Measurements from ENCODE around the gene ADGRB2. TPM values are rescaled to one million over a fixed set of nuclear protein-coding genes. Genes with fewer than 3 reads are reported as not detected.

Gene ADGRB2
- total and polyA plus RNA-seq, 2 of the 4 experiments (the other 2 are of a cell fraction) = 2.2 to 11.9 TPM

- Histone ChIP-seq H2BK20ac (ENCODE audit: low read depth, low read length) (no peak overlapping the region), H3K79me1 (ENCODE audit: low read depth in 1 of 2, low read length in 2 of 2) (no peaks in the 10 kb centered on the region), H2BK15ac (ENCODE audit: low read depth, low read length) (no peak overlapping the region), H3K23ac (ENCODE audit: low read depth, low read length) (no peak overlapping the region), H2BK5ac (ENCODE audit: low read depth, low read length, poor library complexity, severe bottlenecking) (no peak overlapping the region), H3K4me1 (ENCODE audit: control insufficient read depth, insufficient read depth, low read length) (no peaks in the 10 kb centered on the region), H4K8ac (ENCODE audit: low read depth in 2 of 2, low read length in 2 of 2) (no peak overlapping the region), H3K9me3 (ENCODE audit: control insufficient read depth, insufficient read depth, low read length) (no peaks in the 10 kb centered on the region), H4K20me1 (ENCODE audit: insufficient read depth, low read length) (no peaks in the 10 kb centered on the region; the same call in 1 of the 2 replicates), H3K36me3 (ENCODE audit: control insufficient read depth, insufficient read depth, low read length) (peaks cover 6% of the 10 kb centered on the region; the same call in 1 of the 2 replicates), H3K9me1 (ENCODE audit: insufficient read depth, low read length) (no peaks in the 10 kb centered on the region; the same call in 1 of the 2 replicates), H3K4me2 (ENCODE audit: low read depth, low read length) (no peak overlapping the region), H3K18ac (ENCODE audit: low read depth, low read length) (no peak overlapping the region), H3K56ac (ENCODE audit: extremely low read depth, insufficient read depth, low read length) (no peak overlapping the region), H4K91ac (ENCODE audit: insufficient read depth, low read depth, low read length) (no peak overlapping the region), H2AK9ac (replicated peaks; ENCODE audit: low read depth, low read length, poor library complexity) (no peak overlapping the region), H2AFZ (replicated peaks; ENCODE audit: low read length, poor library complexity) (no peak overlapping the region), H3K4ac (ENCODE audit: low read depth, low read length) (no peak overlapping the region), H3K14ac (replicated peaks; ENCODE audit: low read depth, low read length) (no peak overlapping the region), H3K27me3 (ENCODE audit: control insufficient read depth, insufficient read depth, low read length) (no peaks in the 10 kb centered on the region), H4K5ac (ENCODE audit: low read depth, low read length) (no peak overlapping the region), H3K9ac (ENCODE audit: low read depth, low read length) (no peak overlapping the region), H3K27ac (ENCODE audit: insufficient read depth, low read length) (no peak overlapping the region), H2BK120ac (ENCODE audit: low read depth, low read length) (no peak overlapping the region), H3K4me3 (ENCODE audit: insufficient read depth, low read depth, low read length) (no peak overlapping the region), H2AK5ac (ENCODE audit: low read depth, low read length) (no peak overlapping the region)
- dilution Hi-C loops (cut with HindIII; ENCODE audit: low sequenced_read_pairs, unreplicated experiment) = no loop called here
- no peak for TF ChIP-seq BHLHE40 (IDR thresholded peaks at IDR 0.05; ENCODE audit: low read depth, low read length)
- no peak for TF ChIP-seq CEBPB (IDR thresholded peaks at IDR 0.05; ENCODE audit: low read depth, low read length)
- TF ChIP-seq CTCF (conservative IDR thresholded peaks at IDR 0.05; ENCODE audit: low read depth, low read length) = no peak
- TF ChIP-seq RCOR1 (IDR thresholded peaks at IDR 0.05; ENCODE audit: insufficient replicate concordance, low read length) = no peak
- TF ChIP-seq NFE2L2 (IDR thresholded peaks at IDR 0.05; ENCODE audit: low read depth, low read length) = no peak
- no peak for TF ChIP-seq MAZ (IDR thresholded peaks at IDR 0.05; ENCODE audit: borderline replicate concordance, low read depth, low read length)
- no peak for TF ChIP-seq SMC3 (IDR thresholded peaks at IDR 0.05; ENCODE audit: low read depth, low read length)
- TF ChIP-seq POLR2A (IDR thresholded peaks at IDR 0.05; ENCODE audit: low read depth, low read length) = no peak
- no peak for TF ChIP-seq ELK1 (IDR thresholded peaks at IDR 0.05; ENCODE audit: borderline replicate concordance, low read depth, low read length)
- TF ChIP-seq MXI1 (IDR thresholded peaks at IDR 0.05; ENCODE audit: borderline replicate concordance, low read depth, low read length) = no peak
- TF ChIP-seq FOS (IDR thresholded peaks at IDR 0.05; ENCODE audit: low read depth, low read length) = no peak
- TF ChIP-seq MAFK (IDR thresholded peaks at IDR 0.05; ENCODE audit: low read depth, low read length) = no peak
- TF ChIP-seq RFX5 (IDR thresholded peaks at IDR 0.05; ENCODE audit: low read depth, low read length) = no peak
- in situ Hi-C loops (cut with MboI; ENCODE audit: low sequenced_read_pairs) = no loop called here
- no TSS peak for BruUV-seq (replicated peaks)
- intact Hi-C loops (cut with micrococcal nuclease) = no loop called here
- ChIA-PET POLR2A (ENCODE audit: unreplicated experiment) (no interaction called here), CTCF (interaction anchor here (0.6 to 1.8 kb wide), 4 partner anchors 13 to 75 kb away, joined by 3 to 9 read pairs (median 6); no protein-coding TSS in a partner anchor)
- WGBS, 2 experiments (ENCODE audit: extremely low coverage in 2 of 2, insufficient read length in 1 of 2) = 90% methylated on average over 5 of the region's 19 CpGs; no CpG with 5 or more reads in 1 of the 2 experiments
- no peak for ATAC-seq (ENCODE audit: low read depth)
- no peak for DNase-seq
Observed at GRCh38 chr1:31733389-31734219, 30.5 kb downstream of the ADGRB2 start.

Measured in IMR-90 (cell line).